Measurements from ENCODE around the gene METTL15.

DNA sequence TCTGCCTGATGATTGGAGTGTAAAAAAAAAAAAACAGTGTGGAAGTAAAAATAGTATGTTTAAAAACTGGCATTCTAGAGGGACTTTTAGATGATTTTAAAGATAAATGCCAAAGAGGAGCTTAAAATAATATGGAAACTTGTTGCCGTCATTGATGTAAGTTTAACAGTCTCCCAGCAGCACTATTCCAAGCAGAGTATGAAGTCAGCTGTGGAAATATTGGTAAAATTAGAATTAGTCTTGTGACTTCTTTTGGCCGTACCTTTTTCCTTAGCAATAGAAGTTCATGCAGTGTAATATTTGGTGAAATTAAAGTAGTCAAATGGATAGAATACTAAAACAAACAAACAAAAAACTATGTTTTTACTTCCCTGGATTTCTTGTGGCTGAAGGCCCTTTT is 134.9 kb downstream of the METTL15 start:
- TF ChIP-seq, protein P1, sequence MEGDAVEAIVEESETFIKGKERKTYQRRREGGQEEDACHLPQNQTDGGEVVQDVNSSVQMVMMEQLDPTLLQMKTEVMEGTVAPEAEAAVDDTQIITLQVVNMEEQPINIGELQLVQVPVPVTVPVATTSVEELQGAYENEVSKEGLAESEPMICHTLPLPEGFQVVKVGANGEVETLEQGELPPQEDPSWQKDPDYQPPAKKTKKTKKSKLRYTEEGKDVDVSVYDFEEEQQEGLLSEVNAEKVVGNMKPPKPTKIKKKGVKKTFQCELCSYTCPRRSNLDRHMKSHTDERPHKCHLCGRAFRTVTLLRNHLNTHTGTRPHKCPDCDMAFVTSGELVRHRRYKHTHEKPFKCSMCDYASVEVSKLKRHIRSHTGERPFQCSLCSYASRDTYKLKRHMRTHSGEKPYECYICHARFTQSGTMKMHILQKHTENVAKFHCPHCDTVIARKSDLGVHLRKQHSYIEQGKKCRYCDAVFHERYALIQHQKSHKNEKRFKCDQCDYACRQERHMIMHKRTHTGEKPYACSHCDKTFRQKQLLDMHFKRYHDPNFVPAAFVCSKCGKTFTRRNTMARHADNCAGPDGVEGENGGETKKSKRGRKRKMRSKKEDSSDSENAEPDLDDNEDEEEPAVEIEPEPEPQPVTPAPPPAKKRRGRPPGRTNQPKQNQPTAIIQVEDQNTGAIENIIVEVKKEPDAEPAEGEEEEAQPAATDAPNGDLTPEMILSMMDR (IDR thresholded peaks at IDR 0.05; ENCODE audit: low read depth, low read length), result no peak
- TF ChIP-seq EZH2phosphoT487 (IDR thresholded peaks at IDR 0.05; ENCODE audit: low read depth), result no peak
